Fibroblast of the aortic adventitia (primary cell): ENCODE data around the gene CAND1. TPM values are rescaled to one million over a fixed set of nuclear protein-coding genes. Genes with fewer than 3 reads are reported as not detected.

Experiments used
- DNase-seq: peaks from one replicate; pipeline ENCODE4 v3.0.0-alpha.2; 2010; ENCODE audit warnings: low read depth
- H3K4me3 ChIP-seq: 2 replicates; pipeline ENCODE4 v1.5.1; 2011; ENCODE audit warnings: low read depth, mild to moderate bottlenecking, control low read depth, low read length, moderate library complexity
- CTCF ChIP-seq: IDR thresholded peaks from 2 replicates; pipeline ENCODE4 v1.5.1; 2011; ENCODE audit warnings: mild to moderate bottlenecking, low read length, control low read depth, inconsistent platforms; ENCODE audit not compliant: insufficient read depth
- total RNA-seq: library from RNA; depleted of rRNA; stranded (reverse); fragments of >200 nt; gene quantifications from 2 replicates; pipeline ENCODE4 v1.2.3, GENCODE V29; 2012; ENCODE audit warnings: low replicate concordance

Gene CAND1
- total RNA-seq, 1 donor, result 119 TPM

- H3K4me3 ChIP-seq, result no peak overlapping the region
- no peak for DNase-seq
- no peak for TF ChIP-seq CTCF
These were observed 76.0 kb downstream of the CAND1 start for GRCh38 chr12:67344979-67345710.

GRCh38 chr12:67348683-67349082 is 79.5 kb downstream of the CAND1 start:
- no peak for DNase-seq
- no peak for TF ChIP-seq CTCF
- H3K4me3 ChIP-seq, result no peak overlapping the region

GRCh38 chr12:67352682-67353081 is 83.5 kb downstream of the CAND1 start:
- no peak for TF ChIP-seq CTCF
- no peak overlapping the region for H3K4me3 ChIP-seq
- no peak for DNase-seq

GRCh38 chr12:67354322-67354721 is 85.2 kb downstream of the CAND1 start:
- H3K4me3 ChIP-seq, result no peak overlapping the region
- no peak for TF ChIP-seq CTCF
- peak; percentile 66 for DNase-seq

GRCh38 chr12:67354966-67355365 is 85.8 kb downstream of the CAND1 start:
- TF ChIP-seq CTCF, result peak; percentile 19
- H3K4me3 ChIP-seq, result no peak overlapping the region
- peak; percentile 43 for DNase-seq

GRCh38 chr12:67355428-67356379 is 86.5 kb downstream of the CAND1 start:
- peak; percentile 92 for DNase-seq
- H3K4me3 ChIP-seq, result no peak overlapping the region
- peak; percentile 51 for TF ChIP-seq CTCF
